K562 (cell line): Measurements from ENCODE around the gene REX1BD. TPM values are rescaled to one million over a fixed set of nuclear protein-coding genes. Genes with fewer than 3 reads are reported as not detected.

Experiments
- ATAC-seq: fragments of 200-7000 bp; cut with Tn5 transposase; 3 replicates; pipeline ENCODE4 v1.9.1; 2020; ENCODE audit warnings: moderate library complexity
- BruUV-seq: library from RNA; stranded (reverse); fragments of 400-500 nt; replicated peaks from 2 replicates; lab custom pipeline; 2021; lab: Mats Ljungman, UMichigan
- CTCF ChIA-PET: fragments of 300-600 bp; formaldehyde crosslinking; extraction: SDS; loops from one replicate; lab custom pipeline; 2021; ENCODE audit warnings: low intra/inter-chr PET ratio; lab: Yijun Ruan, JAX
- POLR2A ChIA-PET: fragments of 300-600, 350-650 bp; sonication (Branson Sonifier 250); formaldehyde crosslinking; extraction: SDS; loops from one replicate; lab custom pipeline; 2021; ENCODE audit warnings: antibody characterized with exemption, inconsistent platforms; lab: Yijun Ruan, JAX
- DNase-seq, 4 experiments: peaks; one replicate each; pipeline versions ENCODE4 v3.0.0 to v3.0.0-alpha.2; 2011 to 2018; ENCODE audit warnings: low spot score in 3 of 4, mixed read lengths in 3 of 4; ENCODE audit errors: extremely low read depth in 1 of 4
- FAIRE-seq: peaks from 2 replicates; lab custom pipeline; 2011; peaks lifted over from hg19 to GRCh38; lab: Jason Lieb, UNC
- H2AFZ ChIP-seq: 2 replicates; pipeline ENCODE4 v1.6.0; 2011; ENCODE audit warnings: low read depth, low read length, control low read depth, inconsistent platforms
- H3K27ac ChIP-seq: fragments of 200-600 bp; 3 replicates; pipeline ENCODE4 v1.8.0; 2011; ENCODE audit warnings: low read depth, mild to moderate bottlenecking, control low read depth, inconsistent platforms, low read length, moderate library complexity, mixed read lengths; ENCODE audit errors: extremely low read depth
- H3K27me3 ChIP-seq, 2 experiments: fragments of 300-600 bp in 1 of 2; 2 replicates in 1 of 2; 3 replicates in 1 of 2; pipeline versions ENCODE4 v1.6.0 to v1.8.0; 2011; ENCODE audit warnings: inconsistent platforms in 2 of 2, low read length in 2 of 2, mild to moderate bottlenecking in 1 of 2, mixed read lengths in 1 of 2, moderate library complexity in 1 of 2; ENCODE audit not compliant: control insufficient read depth in 2 of 2, insufficient read depth in 2 of 2
- H3K36me3 ChIP-seq: fragments of 300-600 bp; 3 replicates; pipeline ENCODE4 v1.8.0; 2011; ENCODE audit warnings: mild to moderate bottlenecking, low read length, inconsistent platforms; ENCODE audit not compliant: control insufficient read depth, insufficient read depth
- H3K4me1 ChIP-seq, 2 experiments: fragments of 200-600 bp in 1 of 2; replicated peaks in 1 of 2; 2 replicates in 1 of 2; 3 replicates in 1 of 2; pipeline versions ENCODE4 v1.5.1 to v1.8.0; 2011; ENCODE audit warnings: inconsistent platforms in 2 of 2, low read length in 2 of 2, mild to moderate bottlenecking in 1 of 2, mixed read lengths in 1 of 2, moderate library complexity in 1 of 2; ENCODE audit not compliant: control insufficient read depth in 2 of 2, insufficient read depth in 2 of 2
- H3K4me2 ChIP-seq: 2 replicates; pipeline ENCODE4 v1.6.1; 2011; ENCODE audit warnings: low read length, control low read depth, inconsistent platforms, mixed read lengths; ENCODE audit not compliant: insufficient read depth
- H3K4me3 ChIP-seq: fragments of 200-600 bp; sonication (generic), shearing (Covaris generic); 2 replicates; pipeline ENCODE4 v1.5.1; 2016; ENCODE audit warnings: control low read depth, inconsistent platforms
- H3K79me2 ChIP-seq: fragments of 200-600 bp; 3 replicates; pipeline ENCODE4 v1.8.0; 2011; ENCODE audit warnings: low read length, inconsistent platforms; ENCODE audit not compliant: control insufficient read depth, insufficient read depth
- H3K9ac ChIP-seq, 2 experiments: 2 replicates each; pipeline versions ENCODE4 v1.6.0 to v1.6.1; 2011; ENCODE audit warnings: low read depth in 2 of 2, low read length in 2 of 2, control low read depth in 1 of 2, inconsistent platforms in 1 of 2, mild to moderate bottlenecking in 1 of 2, mixed read lengths in 1 of 2; ENCODE audit not compliant: insufficient read depth in 1 of 2
- H3K9me1 ChIP-seq: one replicate; pipeline ENCODE4 v1.6.0; 2011; ENCODE audit warnings: inconsistent platforms, mild to moderate bottlenecking, low read length, moderate library complexity; ENCODE audit not compliant: control insufficient read depth, insufficient read depth
- H3K9me3 ChIP-seq: replicated peaks from 2 replicates; pipeline ENCODE4 v1.5.1; 2011; ENCODE audit warnings: low read depth, low read length, inconsistent platforms; ENCODE audit not compliant: control insufficient read depth, insufficient read depth
- H4K20me1 ChIP-seq: replicated peaks from 2 replicates; pipeline ENCODE4 v1.6.1; 2011; ENCODE audit warnings: low read length, inconsistent platforms, mixed read lengths; ENCODE audit not compliant: control insufficient read depth, insufficient read depth
- ARID4B ChIP-seq: sonication (generic); formaldehyde crosslinking; IDR thresholded peaks from 2 replicates; pipeline ENCODE4 v1.8.0; 2022; ENCODE audit warnings: mild to moderate bottlenecking, missing genetic modification reagents
- CEBPG ChIP-seq, 3 experiments: fragments of 200-800 bp in 1 of 3; sonication (Bioruptor generic) in 1 of 3; sonication (generic) in 1 of 3; formaldehyde crosslinking in 1 of 3; IDR thresholded peaks in 2 of 3; conservative IDR thresholded peaks in 1 of 3; 2 replicates each; pipeline versions ENCODE4 v1.6.1 to v1.8.0; 2016 to 2022; ENCODE audit warnings: missing compliant biosample characterization in 2 of 3, missing genetic modification characterization in 2 of 3, mild to moderate bottlenecking in 1 of 3, missing genetic modification reagents in 1 of 3
- CTCF ChIP-seq, 3 experiments: IDR thresholded peaks in 2 of 3; conservative IDR thresholded peaks in 1 of 3; 2 replicates each; pipeline ENCODE4 v1.5.1; 2011 to 2012; ENCODE audit warnings: low read length in 3 of 3, mild to moderate bottlenecking in 3 of 3, control low read depth in 2 of 3, improper control_type of control experiment in 1 of 3, inconsistent platforms in 1 of 3, low read depth in 1 of 3, mixed read lengths in 1 of 3, moderate library complexity in 1 of 3; ENCODE audit not compliant: insufficient read depth in 2 of 3
- HDAC2 ChIP-seq: fragments of 450-650 bp; IDR thresholded peaks from 2 replicates; pipeline ENCODE4 v1.6.1; 2016; ENCODE audit warnings: mild to moderate bottlenecking
- KAT2B ChIP-seq: IDR thresholded peaks from one replicate; pipeline ENCODE4 v1.6.1; 2012; ENCODE audit warnings: low read depth, mild to moderate bottlenecking, control low read depth, inconsistent platforms, low read length, moderate library complexity
- PTBP1 ChIP-seq: fragments of 200-400 bp; formaldehyde crosslinking; IDR thresholded peaks from 2 replicates; pipeline ENCODE4 v1.6.1; 2017; ENCODE audit warnings: low read depth, low read length
- THRAP3 ChIP-seq: fragments of 450-650 bp; IDR thresholded peaks from 2 replicates; pipeline ENCODE4 v1.6.1; 2016; ENCODE audit warnings: mild to moderate bottlenecking, inconsistent platforms, borderline replicate concordance
- ZC3H4 ChIP-seq: sonication (generic); formaldehyde crosslinking; IDR thresholded peaks from 2 replicates; pipeline ENCODE4 v1.9.0; 2021; ENCODE audit warnings: missing genetic modification reagents, borderline replicate concordance
- ZNF12 ChIP-seq: sonication (generic); formaldehyde crosslinking; IDR thresholded peaks from 2 replicates; pipeline ENCODE4 v1.4.0; 2020; ENCODE audit warnings: mild to moderate bottlenecking, missing genetic modification reagents
- ZNF408 ChIP-seq: fragments of 250-450 bp; sonication (Bioruptor Pico); IDR thresholded peaks from 2 replicates; pipeline ENCODE4 v1.4.0; 2020; ENCODE audit warnings: low read depth, mild to moderate bottlenecking, moderate library complexity
- WGBS: fragments of 100-300 bp; shearing (Covaris generic); methylation state at CpG from one replicate; pipeline ENCODE4 v1.1.6; 2016; ENCODE audit warnings: low coverage, mixed read lengths; ENCODE audit not compliant: insufficient coverage; ENCODE audit errors: missing lambda C conversion rate; 5-methylcytosine and 5-hydroxymethylcytosine counted together
- in situ Hi-C: fragments of 300-500 bp; cut with MboI; formaldehyde crosslinking; loops from 4 replicates; pipeline ENCODE4 v1.15.0; 2018; ENCODE audit warnings: inconsistent platforms, mixed read lengths
- intact Hi-C: fragments of 100-400 bp; cut with micrococcal nuclease; formaldehyde crosslinking; loops from 2 replicates; pipeline ENCODE4 v1.14.2; 2022
- polyA plus RNA-seq, 8 experiments: library from polyadenylated mRNA; depleted of rRNA in 4 of 8; stranded (reverse) in 5 of 8; unstranded in 3 of 8; fragments of >200 nt; fragmentation: Nextera tagmentation in 2 of 8; fragmentation: Illumina TruSeq in 1 of 8; extraction: Ambion mirVana in 2 of 8; extraction: Trizol in 1 of 8; gene quantifications; 2 replicates each; pipeline versions ENCODE4 v1.2.1 to v1.2.3, GENCODE V29; 2011 to 2014; ENCODE audit warnings: inconsistent platforms in 1 of 8, missing spikeins in 1 of 8
- total RNA-seq, 7 experiments: library from RNA; depleted of rRNA in 6 of 7; stranded (reverse); fragments of >200 nt in 6 of 7; fragmentation: Illumina TruSeq in 2 of 7; extraction: Trizol in 2 of 7; gene quantifications; 2 replicates each; pipeline versions ENCODE4 v1.2.1 to v1.2.3, GENCODE V29; 2011 to 2021; ENCODE audit warnings: low replicate concordance in 1 of 7

Gene REX1BD
- total and polyA plus RNA-seq, 9 of the 15 experiments (the other 6 are each of a cell fraction or from before 2014, with no cell fraction given): 1.9 to 136 (median 13.8) TPM

GRCh38 chr19:18557411-18558201 lies 31.0 kb upstream of the REX1BD start, which contains the start of gene KXD1 (continued):
- TF ChIP-seq HDAC2 (peak; percentile 99), CTCF (IDR thresholded peaks at IDR 0.05 in 2 of 3, conservative IDR thresholded peaks at IDR 0.05 in 1 of 3; ENCODE audit: insufficient read depth in 2 of 3, low read depth in 1 of 3, low read length in 3 of 3) (no peak)

GRCh38 chr19:18558202-18558555 lies 30.4 kb upstream of the REX1BD start:
- peaks cover 8 to 22% of the 10 kb centered on the region in 2 experiments; a peak in 4 of 5 replicates for H3K4me1 ChIP-seq
- H3K79me2 ChIP-seq: peaks cover 44% of the 10 kb centered on the region
- no peaks in the 10 kb centered on the region for H3K9me3 ChIP-seq
- H3K36me3 ChIP-seq: peaks cover 33% of the 10 kb centered on the region; the same call in 2 of the 3 replicates
- TSS peak; percentile 66 for BruUV-seq
- H3K9me1 ChIP-seq: no peaks in the 10 kb centered on the region
- H3K9ac ChIP-seq: peak overlapping the region; percentile 78 to 97
- FAIRE-seq: no peak
- ChIA-PET CTCF (no interaction called here), POLR2A (interaction anchor here (0.7 to 4.7 kb wide), 10 partner anchors 12 to 73 kb away, joined by 3 to 49 read pairs (median 7); partner anchors contain the start of genes FKBP8, REX1BD and UBA52)
- no peaks in the 10 kb centered on the region for H3K27me3 ChIP-seq
- peak; percentile 25 for ATAC-seq
- DNase-seq: no peak
- peak overlapping the region; percentile 77 for H3K4me3 ChIP-seq
- in situ Hi-C loops (no loop called here), intact Hi-C loops (loop anchor here (5.0 kb wide), 1 partner anchor 36 kb away; the partner anchor contains the start of gene ELL)
- H4K20me1 ChIP-seq: no peaks in the 10 kb centered on the region
- H3K4me2 ChIP-seq: peak overlapping the region; percentile 96
- 2% methylated on average over 11 of the region's 11 CpGs for WGBS
- peak overlapping the region; percentile 81 for H3K27ac ChIP-seq
- H2AFZ ChIP-seq: peak overlapping the region; percentile 73; the same call in 1 of the 2 replicates
- TF ChIP-seq ARID4B (CRISPR knock-in tag) (peak; percentile 36; the same call in 1 of the 2 replicates), CEBPG (CRISPR knock-in tag; IDR thresholded peaks at IDR 0.05) (no peak), CEBPG (tag; conservative IDR thresholded peaks at IDR 0.05 in 1 of 2, IDR thresholded peaks at IDR 0.05 in 1 of 2) (no peak), PTBP1 (no peak), KAT2B (no peak), ZNF408 (no peak), ZC3H4 (CRISPR knock-in tag) (peak; percentile 21; the same call in 1 of the 2 replicates), THRAP3 (no peak), ZNF12 (CRISPR knock-in tag) (0 out of 2 replicates have a peak, but pooled peaks have one; percentile 12)
